Measurements from ENCODE around the gene HBG2.

HBG2 gene

DNA sequence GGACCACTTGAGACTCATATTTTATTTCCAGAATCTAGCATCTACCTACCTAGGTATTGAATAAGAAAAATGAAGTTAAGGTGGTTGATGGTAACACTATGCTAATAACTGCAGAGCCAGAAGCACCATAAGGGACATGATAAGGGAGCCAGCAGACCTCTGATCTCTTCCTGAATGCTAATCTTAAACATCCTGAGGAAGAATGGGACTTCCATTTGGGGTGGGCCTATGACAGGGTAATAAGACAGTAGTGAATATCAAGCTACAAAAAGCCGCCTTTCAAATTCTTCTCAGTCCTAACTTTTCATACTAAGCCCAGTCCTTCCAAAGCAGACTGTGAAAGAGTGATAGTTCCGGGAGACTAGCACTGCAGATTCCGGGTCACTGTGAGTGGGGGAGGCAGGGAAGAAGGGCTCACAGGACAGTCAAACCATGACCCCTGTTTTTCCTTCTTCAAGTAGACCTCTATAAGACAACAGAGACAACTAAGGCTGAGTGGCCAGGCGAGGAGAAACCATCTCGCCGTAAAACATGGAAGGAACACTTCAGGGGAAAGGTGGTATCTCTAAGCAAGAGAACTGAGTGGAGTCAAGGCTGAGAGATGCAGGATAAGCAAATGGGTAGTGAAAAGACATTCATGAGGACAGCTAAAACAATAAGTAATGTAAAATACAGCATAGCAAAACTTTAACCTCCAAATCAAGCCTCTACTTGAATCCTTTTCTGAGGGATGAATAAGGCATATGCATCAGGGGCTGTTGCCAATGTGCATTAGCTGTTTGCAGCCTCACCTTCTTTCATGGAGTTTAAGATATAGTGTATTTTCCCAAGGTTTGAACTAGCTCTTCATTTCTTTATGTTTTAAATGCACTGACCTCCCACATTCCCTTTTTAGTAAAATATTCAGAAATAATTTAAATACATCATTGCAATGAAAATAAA is 29.8 kb downstream of the HBG2 start:
- DNase-seq (ENCODE audit: low read depth, low spot score) = no peak
- no peak for TF ChIP-seq CTCF (IDR thresholded peaks at IDR 0.05; ENCODE audit: insufficient read depth, low read length, missing control alignments)
- ChIA-PET POLR2A (no interaction called here), CTCF (no interaction called here)
- no peak overlapping the region for H3K4me3 ChIP-seq (ENCODE audit: low read depth, low read length)

DNA sequence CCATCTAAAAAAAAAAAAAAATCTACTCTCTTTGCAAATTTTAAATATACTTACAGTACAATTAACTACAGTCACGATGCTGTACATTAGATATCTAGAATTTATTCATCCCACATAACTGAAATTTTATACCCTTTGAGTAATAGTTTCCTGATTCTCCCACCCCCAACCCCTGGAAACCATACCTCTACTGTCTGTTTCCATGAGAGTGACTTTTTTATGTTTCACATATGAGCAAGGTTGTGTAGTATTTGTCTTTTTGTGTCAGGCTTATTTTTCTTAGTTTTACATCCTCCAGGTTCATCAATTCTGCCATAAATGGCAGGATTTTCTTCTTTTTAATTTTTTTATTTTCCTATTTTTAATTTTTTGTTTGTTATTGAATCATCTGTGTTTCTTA is 30.9 kb downstream of the HBG2 start:
- ChIA-PET CTCF (no interaction called here), POLR2A (no interaction called here)
- DNase-seq (ENCODE audit: low read depth, low spot score) = no peak
- TF ChIP-seq CTCF (IDR thresholded peaks at IDR 0.05; ENCODE audit: insufficient read depth, low read length, missing control alignments) = no peak
- H3K4me3 ChIP-seq (ENCODE audit: low read depth, low read length) = no peak overlapping the region

DNA sequence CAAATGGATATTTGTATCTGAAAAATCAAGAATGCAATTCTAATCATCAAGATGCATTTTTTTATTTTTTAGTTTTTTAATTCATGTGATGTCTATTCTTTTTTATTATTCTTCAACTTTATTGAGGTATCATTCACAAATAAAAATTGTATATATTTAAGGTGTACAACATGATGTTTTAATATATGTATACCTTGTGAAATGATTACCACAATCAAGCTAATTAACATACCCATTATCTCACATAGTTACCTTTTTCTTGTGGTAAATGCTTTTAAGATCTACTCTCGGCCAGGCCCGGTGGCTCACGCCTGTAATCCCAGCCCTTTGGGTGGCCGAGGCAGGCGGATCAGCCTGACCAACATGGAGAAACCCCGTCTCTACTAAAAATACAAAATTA is 31.4 kb downstream of the HBG2 start:
- ChIA-PET CTCF (no interaction called here), POLR2A (no interaction called here)
- no peak for TF ChIP-seq CTCF (IDR thresholded peaks at IDR 0.05; ENCODE audit: insufficient read depth, low read length, missing control alignments)
- H3K4me3 ChIP-seq (ENCODE audit: low read depth, low read length) = no peak overlapping the region
- no peak for DNase-seq (ENCODE audit: low read depth, low spot score)

DNA sequence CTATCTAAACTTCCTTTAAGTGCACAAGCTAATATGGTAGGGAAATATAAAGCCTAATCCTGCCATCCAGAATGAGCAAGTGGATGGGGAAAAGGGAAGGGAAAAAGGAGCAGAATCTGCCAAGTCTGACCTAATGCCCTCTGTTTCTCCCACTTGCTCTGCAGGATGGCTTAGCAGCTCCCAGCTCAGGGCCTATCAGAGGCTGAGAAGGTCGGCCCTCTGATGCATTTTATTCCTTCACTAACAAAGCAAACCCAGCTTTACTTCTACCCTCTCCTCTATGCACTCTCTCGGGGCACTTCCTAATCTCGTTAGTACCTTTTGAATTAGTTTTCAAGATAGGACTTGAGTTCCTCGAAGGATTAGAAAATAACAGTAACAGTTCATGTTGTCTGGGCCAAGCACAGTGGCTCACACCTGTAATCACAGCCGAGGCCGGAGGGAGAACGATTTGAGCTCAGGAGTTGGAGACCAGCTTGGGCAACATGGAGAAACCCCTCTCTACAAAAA is 44.1 kb downstream of the HBG2 start:
- no peak overlapping the region for H3K4me3 ChIP-seq (ENCODE audit: low read depth, low read length)
- no peak for TF ChIP-seq CTCF (IDR thresholded peaks at IDR 0.05; ENCODE audit: insufficient read depth, low read length, missing control alignments)
- DNase-seq (ENCODE audit: low read depth, low spot score) = no peak
- POLR2A ChIA-PET = no interaction called here
- CTCF ChIA-PET = interaction anchor here (0.7 to 1.9 kb wide), 3 partner anchors 31 to 160 kb away, joined by 3 to 12 read pairs (median 3); no protein-coding TSS in a partner anchor

DNA sequence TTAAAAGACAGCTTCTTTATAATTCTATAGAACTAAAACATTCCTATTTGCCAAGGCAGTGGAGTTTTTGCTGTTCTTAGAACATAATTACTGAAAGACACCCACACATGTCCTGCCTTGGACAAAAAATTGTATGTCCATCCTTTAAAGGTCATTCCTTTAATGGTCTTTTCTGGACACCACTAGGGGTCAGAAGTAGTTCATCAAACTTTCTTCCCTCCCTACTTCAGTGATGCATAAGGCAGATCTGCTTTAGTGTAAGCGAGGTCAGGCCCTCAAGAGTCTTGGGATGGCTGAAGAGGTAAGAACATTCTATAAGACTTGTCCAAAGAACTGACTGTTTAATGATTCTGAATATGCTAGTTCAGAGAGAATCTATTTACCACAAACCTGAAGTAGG is 49.8 kb downstream of the HBG2 start:
- ChIA-PET POLR2A (no interaction called here), CTCF (interaction anchor here (0.7 to 6.0 kb wide), 14 partner anchors 9 to 182 kb away, joined by 3 to 66 read pairs (median 3); partner anchors contain the start of gene OR51B5)
- H3K4me3 ChIP-seq (ENCODE audit: low read depth, low read length) = no peak overlapping the region
- peak; percentile 44 for DNase-seq (ENCODE audit: low read depth, low spot score)
- peak; percentile 46 for TF ChIP-seq CTCF (IDR thresholded peaks at IDR 0.05; ENCODE audit: insufficient read depth, low read length, missing control alignments)

DNA sequence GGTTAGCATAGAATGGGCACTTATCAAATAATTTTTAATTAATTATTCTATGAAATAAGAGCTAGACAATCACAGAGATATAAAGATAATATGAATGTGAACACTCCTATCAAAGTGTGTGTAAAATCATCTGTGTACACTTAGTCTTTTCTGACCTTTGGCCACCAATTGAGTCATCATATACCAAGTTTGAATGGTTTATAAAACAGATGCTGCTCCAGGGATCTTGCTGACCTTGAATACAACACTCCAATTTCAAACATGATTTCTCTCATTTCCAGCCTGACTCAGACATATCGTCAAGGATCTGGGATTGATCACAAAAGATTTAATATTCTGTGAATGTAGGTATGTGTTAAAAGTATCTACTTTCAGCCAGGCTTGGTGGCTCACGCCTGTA is 51.2 kb downstream of the HBG2 start:
- DNase-seq (ENCODE audit: low read depth, low spot score) = no peak
- H3K4me3 ChIP-seq (ENCODE audit: low read depth, low read length) = no peak overlapping the region
- TF ChIP-seq CTCF (IDR thresholded peaks at IDR 0.05; ENCODE audit: insufficient read depth, low read length, missing control alignments) = no peak

More for the DNA sequence above, 51.2 kb downstream of the HBG2 start:
- POLR2A ChIA-PET = no interaction called here
- CTCF ChIA-PET = interaction anchor here (0.8 to 6.0 kb wide), 6 partner anchors 67 to 178 kb away, joined by 3 to 66 read pairs (median 11); no protein-coding TSS in a partner anchor
